GM12878 (cell line): Measurements from ENCODE around the gene ERVFRD-1. TPM values are rescaled to one million over a fixed set of nuclear protein-coding genes. Genes with fewer than 3 reads are reported as not detected.

ENCODE experiments used
- ATAC-seq: fragments of 200-7000 bp; cut with Tn5 transposase; 3 replicates; pipeline ENCODE4 v1.9.1; 2020; ENCODE audit warnings: mild to moderate bottlenecking, moderate library complexity
- BruUV-seq: library from RNA; stranded (reverse); fragments of 400-500 nt; replicated peaks from 2 replicates; lab custom pipeline; 2021; lab: Mats Ljungman, UMichigan
- CTCF ChIA-PET: fragments of 300-600 bp; sonication (Branson Sonifier 250); formaldehyde crosslinking; extraction: SDS; loops from one replicate; lab custom pipeline; 2021; ENCODE audit warnings: inconsistent platforms; lab: Yijun Ruan, JAX
- POLR2A ChIA-PET: fragments of 350-600 bp; formaldehyde crosslinking; extraction: SDS; loops from one replicate; lab custom pipeline; 2021; ENCODE audit warnings: inconsistent platforms; lab: Charles Lee
- RAD21 ChIA-PET: fragments of 300-600 bp; sonication (Branson Sonifier 250); formaldehyde crosslinking; loops from one replicate; lab custom pipeline; 2023; ENCODE audit warnings: antibody characterized with exemption; ENCODE audit not compliant: unreplicated experiment; lab: Charles Lee
- SMC1A ChIA-PET: fragments of 300-600 bp; sonication (Branson Sonifier 250); formaldehyde crosslinking; loops from one replicate; lab custom pipeline; 2023; ENCODE audit not compliant: unreplicated experiment, uncharacterized antibody; lab: Charles Lee
- DNase-seq: peaks from one replicate; pipeline ENCODE4 v3.0.0-alpha.2; 2011; ENCODE audit warnings: low read depth, low spot score
- FAIRE-seq: peaks from 3 replicates; lab custom pipeline; 2011; peaks lifted over from hg19 to GRCh38; lab: Jason Lieb, UNC
- H2AFZ ChIP-seq: 2 replicates; pipeline ENCODE4 v1.6.0; 2011; ENCODE audit warnings: low read depth, low read length, control low read depth; ENCODE audit not compliant: control insufficient read depth
- H3K27ac ChIP-seq: 2 replicates; pipeline ENCODE4 v1.5.1; 2011; ENCODE audit warnings: control low read depth; ENCODE audit not compliant: control insufficient read depth, insufficient read depth
- H3K27me3 ChIP-seq, 2 experiments: replicated peaks in 1 of 2; 2 replicates each; pipeline versions ENCODE4 v1.6.0 to v1.6.1; 2011; ENCODE audit warnings: low read length in 1 of 2; ENCODE audit not compliant: control insufficient read depth in 2 of 2, insufficient read depth in 2 of 2
- H3K36me3 ChIP-seq, 2 experiments: 2 replicates each; pipeline ENCODE4 v1.5.1; 2011; ENCODE audit warnings: low read length in 1 of 2; ENCODE audit not compliant: control insufficient read depth in 2 of 2, insufficient read depth in 2 of 2
- H3K4me1 ChIP-seq: 2 replicates; pipeline ENCODE4 v1.6.1; 2011; ENCODE audit warnings: mild to moderate bottlenecking, low read length, moderate library complexity, mixed read lengths; ENCODE audit not compliant: control insufficient read depth, insufficient read depth
- H3K4me2 ChIP-seq: 2 replicates; pipeline ENCODE4 v1.6.0; 2011; ENCODE audit warnings: control low read depth; ENCODE audit not compliant: control insufficient read depth, insufficient read depth
- H3K4me3 ChIP-seq: fragments of 200-600 bp; sonication (generic); 2 replicates; pipeline ENCODE4 v1.5.1; 2016
- H3K79me2 ChIP-seq: 2 replicates; pipeline ENCODE4 v1.6.0; 2011; ENCODE audit warnings: low read length; ENCODE audit not compliant: control insufficient read depth, insufficient read depth
- H3K9ac ChIP-seq: 2 replicates; pipeline ENCODE4 v1.8.0; 2011; ENCODE audit warnings: low read length, control low read depth, mixed read lengths; ENCODE audit not compliant: control insufficient read depth, insufficient read depth
- H3K9me3 ChIP-seq: replicated peaks from 3 replicates; pipeline ENCODE4 v1.5.1; 2011; ENCODE audit warnings: mild to moderate bottlenecking, low read length; ENCODE audit not compliant: control insufficient read depth, insufficient read depth
- H4K20me1 ChIP-seq: 2 replicates; pipeline ENCODE4 v1.6.0; 2011; ENCODE audit not compliant: control insufficient read depth, insufficient read depth
- DPF2 ChIP-seq: fragments of 450-650 bp; IDR thresholded peaks from 2 replicates; pipeline ENCODE4 v1.6.1; 2017; ENCODE audit warnings: mild to moderate bottlenecking
- HDAC2 ChIP-seq: fragments of 200-600 bp; sonication (generic); IDR thresholded peaks from 2 replicates; pipeline ENCODE4 v1.6.1; 2017
- IKZF1 ChIP-seq: fragments of 450-650 bp; conservative IDR thresholded peaks from 2 replicates; pipeline ENCODE4 v1.6.1; 2017; ENCODE audit warnings: antibody characterized with exemption, mild to moderate bottlenecking
- IRF5 ChIP-seq: fragments of 450-650 bp; IDR thresholded peaks from 2 replicates; pipeline ENCODE4 v1.6.1; 2017; ENCODE audit warnings: borderline replicate concordance
- JUND ChIP-seq: IDR thresholded peaks from 2 replicates; pipeline ENCODE4 v1.6.1; 2012; ENCODE audit warnings: low read depth, mild to moderate bottlenecking, low read length, improper control_type of control experiment, moderate library complexity
- PML ChIP-seq: IDR thresholded peaks from 2 replicates; pipeline ENCODE4 v1.6.1; 2012; ENCODE audit warnings: low read length, inconsistent platforms
- RCOR1 ChIP-seq: conservative IDR thresholded peaks from 2 replicates; pipeline ENCODE4 v1.6.1; 2012; ENCODE audit warnings: low read depth, low read length, improper control_type of control experiment
- SPI1 ChIP-seq: IDR thresholded peaks from 2 replicates; pipeline ENCODE4 v1.6.1; 2011; ENCODE audit warnings: low read depth, mild to moderate bottlenecking, low read length, moderate library complexity, borderline replicate concordance; ENCODE audit not compliant: insufficient read depth
- TCF12 ChIP-seq: IDR thresholded peaks from 2 replicates; pipeline ENCODE4 v1.6.1; 2011; ENCODE audit warnings: low read depth, mild to moderate bottlenecking, low read length
- ZBTB11 ChIP-seq: fragments of 450-650 bp; formaldehyde crosslinking; IDR thresholded peaks from 2 replicates; pipeline ENCODE4 v1.5.0; 2022; ENCODE audit warnings: mild to moderate bottlenecking, missing genetic modification characterization
- ZBTB4 ChIP-seq: fragments of 450-650 bp; formaldehyde crosslinking; IDR thresholded peaks from 2 replicates; pipeline ENCODE4 v1.4.0; 2022; ENCODE audit warnings: mild to moderate bottlenecking, moderate library complexity
- ZNF622 ChIP-seq: fragments of 450-650 bp; IDR thresholded peaks from 2 replicates; pipeline ENCODE4 v1.6.1; 2017; ENCODE audit warnings: mild to moderate bottlenecking, inconsistent platforms
- in situ Hi-C: fragments of 300-500 bp; cut with MboI; formaldehyde crosslinking; loops from 9 replicates; pipeline ENCODE4 v1.14.3; 2018; ENCODE audit warnings: mixed read lengths
- intact Hi-C: fragments of 100-400 bp; cut with micrococcal nuclease; formaldehyde crosslinking; loops from one replicate; pipeline ENCODE4 v1.14.2; 2022; ENCODE audit not compliant: unreplicated experiment
- polyA plus RNA-seq, 11 experiments: library from polyadenylated mRNA; depleted of rRNA in 4 of 11; unstranded in 6 of 11; stranded (reverse) in 5 of 11; fragments of >200 nt; fragmentation: Nextera tagmentation in 4 of 11; fragmentation: Illumina TruSeq in 1 of 11; extraction: Ambion mirVana in 4 of 11; extraction: Trizol in 1 of 11; gene quantifications; 1 replicate in 1 of 11; 2 replicates in 10 of 11; pipeline versions ENCODE4 v1.2.1 to v1.2.3, GENCODE V29; 2011 to 2016; ENCODE audit warnings: inconsistent platforms in 2 of 11, missing spikeins in 2 of 11, low read depth in 1 of 11
- total RNA-seq, 4 experiments: library from RNA; depleted of rRNA in 3 of 4; stranded (reverse); fragments of >200 nt in 3 of 4; fragmentation: Illumina TruSeq in 1 of 4; extraction: Trizol in 1 of 4; gene quantifications; 2 replicates each; pipeline versions ENCODE4 v1.2.1 to v1.2.3, GENCODE V29; 2013 to 2021

ERVFRD-1 gene
- total and polyA plus RNA-seq, 10 of the 15 experiments (the other 5 are each of a cell fraction or from before 2014, with no cell fraction given): 0.03 to 0.11 (median 0.07) TPM; not detected in 7

GRCh38 chr6:11139051-11139960 lies 27.8 kb upstream of the ERVFRD-1 start (continued):
- TF ChIP-seq RCOR1 (no peak), ZBTB11 (CRISPR knock-in tag) (no peak), PML (no peak)
- TF ChIP-seq, all 136 proteins: peak for 20

GRCh38 chr6:11136809-11137208 lies 25.3 kb upstream of the ERVFRD-1 start:
- no TSS peak for BruUV-seq
- DNase-seq: no peak
- ChIA-PET CTCF (interaction anchor here (0.9 to 2.9 kb wide), 3 partner anchors 66 to 439 kb away, joined by 3 to 11 read pairs (median 8); no protein-coding TSS in a partner anchor), POLR2A (no interaction called here)
- Histone ChIP-seq H3K79me2 (0 out of 2 replicates have a peak, but pooled peaks cover 2% of the 10 kb centered on the region), H3K36me3 (peaks cover 5 to 7% of the 10 kb centered on the region in 2 experiments)
- TF ChIP-seq IKZF1: no peak
- no peak for TF ChIP-seq IRF5
- TF ChIP-seq DPF2: no peak
- TF ChIP-seq SPI1: no peak
- TF ChIP-seq ZNF622: no peak
- TF ChIP-seq HDAC2: no peak
- TF ChIP-seq JUND: no peak
- TF ChIP-seq TCF12: no peak
- TF ChIP-seq ZBTB4: no peak
- TF ChIP-seq, all 136 proteins: peak for 0
- H3K4me2 ChIP-seq: no peak overlapping the region
- H2AFZ ChIP-seq: no peak overlapping the region
- no peak overlapping the region for H3K4me3 ChIP-seq
- H4K20me1 ChIP-seq: no peaks in the 10 kb centered on the region
- H3K9ac ChIP-seq: no peak overlapping the region
- no peak for ATAC-seq
- no peak for FAIRE-seq
- ChIA-PET SMC1A (interaction anchor here (0.9 to 3.0 kb wide), 6 partner anchors 31 to 439 kb away, joined by 3 to 29 read pairs (median 4); no protein-coding TSS in a partner anchor), RAD21 (interaction anchor here (1.0 to 2.1 kb wide), 4 partner anchors 359 to 439 kb away, joined by 3 to 5 read pairs (median 4); no protein-coding TSS in a partner anchor)
- no peak overlapping the region for H3K27ac ChIP-seq
- H3K4me1 ChIP-seq: peaks cover 5% of the 10 kb centered on the region; the same call in 1 of the 2 replicates
- intact Hi-C loops: no loop called here
- H3K9me3 ChIP-seq: no peaks in the 10 kb centered on the region
- H3K27me3 ChIP-seq: no peaks in the 10 kb centered on the region
- in situ Hi-C loops: no loop called here
